Nephron (organoid): ENCODE results near the gene DMC1.

ENCODE experiments used
- H3K27ac Mint-ChIP-seq, 3 experiments: 2 replicates each; pipeline ENCODE4 v1.8.0; 2020; ENCODE audit warnings: mixed read lengths in 3 of 3, mild to moderate bottlenecking in 2 of 3, moderate library complexity in 1 of 3
- H3K27me3 Mint-ChIP-seq: 2 replicates; pipeline ENCODE4 v1.8.0; 2021; ENCODE audit warnings: low read depth, mild to moderate bottlenecking, moderate library complexity, mixed read lengths
- H3K36me3 Mint-ChIP-seq: 2 replicates; pipeline ENCODE4 v1.8.0; 2020; ENCODE audit warnings: low read depth, mixed read lengths
- H3K4me1 Mint-ChIP-seq: 2 replicates; pipeline ENCODE4 v1.8.0; 2020; ENCODE audit warnings: mixed read lengths
- H3K4me3 Mint-ChIP-seq, 3 experiments: 2 replicates each; pipeline ENCODE4 v1.8.0; 2020; ENCODE audit warnings: mild to moderate bottlenecking in 3 of 3, mixed read lengths in 3 of 3, moderate library complexity in 2 of 3
- H3K9me3 Mint-ChIP-seq: 2 replicates; pipeline ENCODE4 v1.8.0; 2020; ENCODE audit warnings: mixed read lengths
- TF ChIP-seq, protein P1 (sequence below), 3 experiments: fragments of 200-600 bp; sonication (generic); IDR thresholded peaks; one replicate each; pipeline ENCODE4 v1.5.0; 2021; ENCODE audit warnings: antibody characterized with exemption in 3 of 3; ENCODE audit not compliant: unreplicated experiment in 3 of 3

The DMC1 gene

DNA sequence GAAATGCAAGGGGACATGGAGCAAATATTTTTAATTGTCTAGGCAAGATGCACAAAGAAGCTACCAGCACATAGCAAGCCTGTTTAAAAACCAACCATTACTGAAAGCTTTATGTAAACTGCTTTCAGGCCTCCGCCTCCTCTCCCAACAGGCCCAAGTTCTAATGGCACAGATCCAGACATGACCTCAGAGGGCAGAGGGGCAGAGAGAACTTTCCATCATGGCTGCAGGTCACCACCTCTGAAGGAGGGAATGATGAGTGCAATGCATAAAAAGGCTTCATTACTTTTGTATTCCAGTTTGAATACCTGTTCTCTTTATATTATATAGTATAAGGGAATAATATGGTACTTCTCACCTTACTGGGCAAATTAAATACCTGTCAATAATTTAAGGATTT is 79.1 kb downstream of the DMC1 start:
- no peaks in the 10 kb centered on the region for H3K27me3 Mint-ChIP-seq

DNA sequence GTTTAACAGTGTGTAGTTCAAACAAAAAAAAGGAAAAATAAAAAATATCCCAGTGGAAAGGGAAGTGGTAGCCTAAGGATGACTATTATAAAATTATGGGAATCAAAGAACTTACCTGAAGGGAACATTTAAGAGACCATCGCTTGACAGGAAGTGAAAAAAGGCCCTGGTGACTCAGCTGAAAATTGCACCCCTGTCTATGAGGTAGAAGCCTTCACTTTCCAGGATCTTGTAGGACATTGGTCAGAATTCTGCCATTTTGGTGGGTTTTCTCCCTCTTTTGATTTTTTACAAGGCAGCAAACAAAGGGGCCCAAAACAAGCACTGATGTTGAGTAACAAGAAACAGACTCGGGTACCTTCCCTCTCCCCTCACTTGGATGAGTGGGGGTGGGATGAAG is 79.5 kb downstream of the DMC1 start:
- H3K27me3 Mint-ChIP-seq, result no peaks in the 10 kb centered on the region
- no peaks in the 10 kb centered on the region for H3K9me3 Mint-ChIP-seq
- peaks cover 22% of the 10 kb centered on the region for H3K4me1 Mint-ChIP-seq
- H3K27ac Mint-ChIP-seq, result peak overlapping the region in 2 of 3 experiments; percentile 5 to 35
- H3K4me3 Mint-ChIP-seq, result peak overlapping the region in 1 of 3 experiments; percentile 1
- TF ChIP-seq, protein P1, sequence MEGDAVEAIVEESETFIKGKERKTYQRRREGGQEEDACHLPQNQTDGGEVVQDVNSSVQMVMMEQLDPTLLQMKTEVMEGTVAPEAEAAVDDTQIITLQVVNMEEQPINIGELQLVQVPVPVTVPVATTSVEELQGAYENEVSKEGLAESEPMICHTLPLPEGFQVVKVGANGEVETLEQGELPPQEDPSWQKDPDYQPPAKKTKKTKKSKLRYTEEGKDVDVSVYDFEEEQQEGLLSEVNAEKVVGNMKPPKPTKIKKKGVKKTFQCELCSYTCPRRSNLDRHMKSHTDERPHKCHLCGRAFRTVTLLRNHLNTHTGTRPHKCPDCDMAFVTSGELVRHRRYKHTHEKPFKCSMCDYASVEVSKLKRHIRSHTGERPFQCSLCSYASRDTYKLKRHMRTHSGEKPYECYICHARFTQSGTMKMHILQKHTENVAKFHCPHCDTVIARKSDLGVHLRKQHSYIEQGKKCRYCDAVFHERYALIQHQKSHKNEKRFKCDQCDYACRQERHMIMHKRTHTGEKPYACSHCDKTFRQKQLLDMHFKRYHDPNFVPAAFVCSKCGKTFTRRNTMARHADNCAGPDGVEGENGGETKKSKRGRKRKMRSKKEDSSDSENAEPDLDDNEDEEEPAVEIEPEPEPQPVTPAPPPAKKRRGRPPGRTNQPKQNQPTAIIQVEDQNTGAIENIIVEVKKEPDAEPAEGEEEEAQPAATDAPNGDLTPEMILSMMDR (IDR thresholded peaks at IDR 0.05; ENCODE audit: unreplicated experiment in 3 of 3), result no peak
- H3K36me3 Mint-ChIP-seq, result peaks cover 85% of the 10 kb centered on the region

More for the DNA sequence above, 79.1 kb downstream of the DMC1 start:
- H3K4me3 Mint-ChIP-seq, result no peak overlapping the region
- peaks cover 22% of the 10 kb centered on the region for H3K4me1 Mint-ChIP-seq
- no peaks in the 10 kb centered on the region for H3K9me3 Mint-ChIP-seq
- H3K27ac Mint-ChIP-seq, result peak overlapping the region in 2 of 3 experiments; percentile 5 to 35
- peaks cover 85% of the 10 kb centered on the region for H3K36me3 Mint-ChIP-seq
- TF ChIP-seq, protein P1 (IDR thresholded peaks at IDR 0.05; ENCODE audit: unreplicated experiment in 3 of 3), result no peak

DNA sequence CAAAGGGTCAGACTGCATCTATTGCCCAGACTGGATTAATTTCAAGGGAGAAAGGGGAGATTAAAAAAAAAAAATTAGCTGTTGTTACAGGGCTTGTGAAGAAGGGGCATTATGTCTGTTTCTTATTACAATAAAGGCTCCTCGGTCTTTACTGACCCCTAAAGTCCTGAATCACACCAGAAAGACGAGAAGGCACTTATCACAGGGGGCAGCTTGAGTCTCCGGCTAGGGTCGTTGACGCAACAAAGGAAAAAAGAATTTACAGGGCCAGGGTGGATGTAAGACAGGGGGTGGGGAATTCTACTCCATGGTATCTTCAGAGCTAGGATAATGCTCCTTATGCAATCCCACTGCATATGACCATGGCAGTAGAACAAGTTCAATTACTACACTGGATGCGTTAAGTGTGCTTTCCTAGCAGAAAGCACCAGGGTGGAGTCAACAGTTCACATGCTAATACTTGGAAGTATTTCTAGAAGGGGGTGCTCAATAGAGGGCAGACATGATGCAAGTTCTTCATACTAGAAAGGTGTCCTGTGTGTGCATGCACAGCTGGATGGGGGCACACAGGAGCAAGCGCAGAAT is 80.3 kb downstream of the DMC1 start:
- Mint-ChIP-seq H3K4me1 (peaks cover 22% of the 10 kb centered on the region), H3K4me3 (no peak overlapping the region), H3K27me3 (no peaks in the 10 kb centered on the region), H3K36me3 (peaks cover 85% of the 10 kb centered on the region), H3K27ac (peak overlapping the region in 2 of 3 experiments; percentile 37 to 39), H3K9me3 (no peaks in the 10 kb centered on the region)
- TF ChIP-seq, protein P1 (IDR thresholded peaks at IDR 0.05; ENCODE audit: unreplicated experiment in 3 of 3), result no peak

DNA sequence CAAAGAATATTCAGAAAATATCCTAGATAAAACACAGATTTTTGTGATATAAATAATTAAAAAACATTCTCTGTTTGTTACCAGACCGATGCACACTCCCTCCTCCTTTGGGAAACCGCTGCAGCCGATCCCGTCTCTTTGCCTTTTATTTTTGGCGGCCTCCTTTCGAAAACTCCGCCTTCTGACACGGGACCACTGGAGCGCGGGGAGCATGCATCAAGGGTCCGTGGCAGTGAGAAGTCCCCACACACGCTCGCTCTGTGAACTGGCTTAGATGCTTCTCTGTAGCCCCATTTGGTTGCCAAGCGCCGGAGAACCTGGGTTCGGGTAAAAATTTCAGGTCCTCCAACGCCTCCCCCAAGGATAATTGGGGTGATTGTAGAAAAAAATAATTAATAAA is 80.8 kb downstream of the DMC1 start:
- H3K27me3 Mint-ChIP-seq, result no peaks in the 10 kb centered on the region
- TF ChIP-seq, protein P1 (IDR thresholded peaks at IDR 0.05; ENCODE audit: unreplicated experiment in 3 of 3), result no peak
- peaks cover 22% of the 10 kb centered on the region for H3K4me1 Mint-ChIP-seq
- no peaks in the 10 kb centered on the region for H3K9me3 Mint-ChIP-seq
- H3K36me3 Mint-ChIP-seq, result peaks cover 85% of the 10 kb centered on the region
- peak overlapping the region in 1 of 3 experiments; percentile 37 for H3K27ac Mint-ChIP-seq
- no peak overlapping the region for H3K4me3 Mint-ChIP-seq

DNA sequence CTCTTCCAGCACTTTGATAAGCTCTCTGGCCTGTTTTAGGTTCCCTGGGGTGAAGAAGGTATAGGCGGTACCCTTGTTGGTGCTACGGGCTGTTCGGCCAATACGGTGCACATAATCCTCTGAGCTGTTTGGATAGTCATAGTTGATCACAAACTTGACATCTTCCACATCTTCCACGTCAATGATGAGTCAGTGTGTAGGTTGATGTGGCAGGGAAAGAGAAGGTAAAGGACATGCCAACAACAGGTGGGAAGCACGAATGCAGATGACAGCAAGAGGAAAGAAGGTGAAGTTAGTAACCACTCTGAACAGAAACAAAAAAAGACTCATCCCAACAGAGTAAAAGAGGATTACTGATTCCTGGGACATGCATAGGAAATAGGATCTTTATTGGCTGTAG is 82.0 kb downstream of the DMC1 start:
- H3K27me3 Mint-ChIP-seq, result no peaks in the 10 kb centered on the region
- H3K4me3 Mint-ChIP-seq, result no peak overlapping the region
- TF ChIP-seq, protein P1 (IDR thresholded peaks at IDR 0.05; ENCODE audit: unreplicated experiment in 3 of 3), result no peak
- H3K36me3 Mint-ChIP-seq, result peaks cover 85% of the 10 kb centered on the region
- no peaks in the 10 kb centered on the region for H3K9me3 Mint-ChIP-seq
- peak overlapping the region; percentile 2 to 28 (median 7) for H3K27ac Mint-ChIP-seq
- H3K4me1 Mint-ChIP-seq, result peaks cover 22% of the 10 kb centered on the region

DNA sequence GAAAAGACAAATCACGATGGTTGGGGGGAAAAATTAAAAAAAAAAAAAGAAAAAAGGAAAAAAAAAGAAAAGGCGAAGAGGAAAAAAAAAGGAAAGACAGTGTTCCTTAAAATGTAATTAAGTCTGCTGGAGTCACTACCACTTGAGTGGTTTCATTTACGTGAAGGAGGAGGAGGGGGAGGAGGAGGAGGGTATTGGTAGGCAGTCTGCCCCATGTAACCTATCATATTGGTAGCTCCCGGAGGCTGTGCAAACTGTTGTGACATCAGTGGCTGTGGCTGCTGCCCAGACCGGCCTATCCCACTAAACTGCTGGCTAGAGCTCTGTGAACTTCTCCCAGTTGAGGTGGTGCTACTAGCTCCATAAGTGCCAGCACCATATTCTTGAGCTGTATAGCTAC is 84.2 kb downstream of the DMC1 start:
- H3K27me3 Mint-ChIP-seq, result no peaks in the 10 kb centered on the region
- TF ChIP-seq, protein P1 (IDR thresholded peaks at IDR 0.05; ENCODE audit: unreplicated experiment in 3 of 3), result no peak
- H3K4me3 Mint-ChIP-seq, result no peak overlapping the region
- H3K36me3 Mint-ChIP-seq, result peaks cover 92% of the 10 kb centered on the region
- H3K9me3 Mint-ChIP-seq, result no peaks in the 10 kb centered on the region
- H3K27ac Mint-ChIP-seq, result peak overlapping the region in 2 of 3 experiments; percentile 1 to 48
- H3K4me1 Mint-ChIP-seq, result peaks cover 21% of the 10 kb centered on the region
